Coronary artery (tissue), 2 donors: ENCODE results near the gene MAN2B2.

Source experiments
- DNase-seq: peaks from one replicate; pipeline ENCODE4 v3.0.0-alpha.2; 2017; ENCODE audit warnings: low spot score
- H3K27ac ChIP-seq, 2 donors: fragments of 200-600 bp; sonication (generic); one replicate each; pipeline ENCODE4 v1.5.1; 2016 to 2019
- H3K4me3 ChIP-seq: fragments of 200-600 bp; sonication (generic); 2 replicates; pipeline ENCODE4 v1.5.1; 2016; ENCODE audit warnings: mild to moderate bottlenecking, moderate library complexity
- CTCF ChIP-seq: fragments of 200-600 bp; sonication (generic); IDR thresholded peaks from one replicate; pipeline ENCODE4 v1.5.1; 2019; ENCODE audit warnings: antibody characterized with exemption

MAN2B2 gene

GRCh38 chr4:6601661-6602250 is 26.8 kb downstream of the MAN2B2 start:
- Histone ChIP-seq H3K27ac (no peak overlapping the region), H3K4me3 (no peak overlapping the region)
- no peak for TF ChIP-seq CTCF
- DNase-seq: no peak

GRCh38 chr4:6602289-6602688 is 27.3 kb downstream of the MAN2B2 start:
- no peak overlapping the region for H3K27ac ChIP-seq
- no peak for TF ChIP-seq CTCF

GRCh38 chr4:6603128-6603527 is 28.1 kb downstream of the MAN2B2 start:
- TF ChIP-seq CTCF: no peak
- no peak for DNase-seq
- Histone ChIP-seq H3K27ac (no peak overlapping the region), H3K4me3 (no peak overlapping the region)

More at GRCh38 chr4:6602289-6602688, 27.3 kb downstream of the MAN2B2 start:
- H3K4me3 ChIP-seq: no peak overlapping the region
- no peak for DNase-seq

GRCh38 chr4:6605114-6605513 is 30.1 kb downstream of the MAN2B2 start:
- no peak for TF ChIP-seq CTCF
- no peak for DNase-seq
- H3K27ac ChIP-seq: no peak overlapping the region
- H3K4me3 ChIP-seq: peak overlapping the region; percentile 28

- TF ChIP-seq CTCF: no peak
- DNase-seq: no peak
- H3K4me3 ChIP-seq: no peak overlapping the region
- no peak overlapping the region for H3K27ac ChIP-seq
These were observed 30.6 kb downstream of the MAN2B2 start for GRCh38 chr4:6605605-6606004.

GRCh38 chr4:6606465-6607235 is 31.7 kb downstream of the MAN2B2 start:
- no peak for TF ChIP-seq CTCF
- no peak overlapping the region for H3K4me3 ChIP-seq
- no peak overlapping the region for H3K27ac ChIP-seq
- no peak for DNase-seq
